ENCODE measurements around the gene MITF.

Gene MITF

GRCh38 chr3:69938061-69938460, 198.8 kb downstream of the MITF start:
- Histone ChIP-seq H3K27ac (no peak overlapping the region), H2AFZ (no peak overlapping the region), H3K4me1 (no peaks in the 10 kb centered on the region), H3K36me3 (ENCODE audit: control insufficient read depth, insufficient read depth, low read length) (no peaks in the 10 kb centered on the region), H3K79me2 (no peaks in the 10 kb centered on the region), H3K9ac (no peak overlapping the region), H3K4me2 (ENCODE audit: low read length) (no peak overlapping the region), H3K4me3 (ENCODE audit: low read depth, low read length) (no peak overlapping the region), H3K27me3 (ENCODE audit: control insufficient read depth, insufficient read depth, low read length) (no peaks in the 10 kb centered on the region), H3K9me3 (ENCODE audit: control insufficient read depth, low read length) (no peaks in the 10 kb centered on the region)
- no peak for TF ChIP-seq CTCF (IDR thresholded peaks at IDR 0.05)

- Histone ChIP-seq H3K9me3 (ENCODE audit: control insufficient read depth, low read length) (no peaks in the 10 kb centered on the region), H3K79me2 (no peaks in the 10 kb centered on the region), H3K9ac (no peak overlapping the region), H3K27me3 (ENCODE audit: control insufficient read depth, insufficient read depth, low read length) (no peaks in the 10 kb centered on the region), H2AFZ (no peak overlapping the region), H3K27ac (no peak overlapping the region), H3K4me1 (no peaks in the 10 kb centered on the region), H3K4me2 (ENCODE audit: low read length) (no peak overlapping the region), H3K4me3 (ENCODE audit: low read depth, low read length) (no peak overlapping the region), H3K36me3 (ENCODE audit: control insufficient read depth, insufficient read depth, low read length) (no peaks in the 10 kb centered on the region)
- no peak for TF ChIP-seq CTCF (IDR thresholded peaks at IDR 0.05)
Measured at GRCh38 chr3:69938931-69939330, 199.7 kb downstream of the MITF start.

- H3K4me2 ChIP-seq (ENCODE audit: low read length): no peak overlapping the region
- no peak overlapping the region for H3K9ac ChIP-seq
- no peak overlapping the region for H2AFZ ChIP-seq
- no peaks in the 10 kb centered on the region for H3K9me3 ChIP-seq (ENCODE audit: control insufficient read depth, low read length)
- H3K36me3 ChIP-seq (ENCODE audit: control insufficient read depth, insufficient read depth, low read length): no peaks in the 10 kb centered on the region
- H3K27me3 ChIP-seq (ENCODE audit: control insufficient read depth, insufficient read depth, low read length): no peaks in the 10 kb centered on the region
- H3K4me3 ChIP-seq (ENCODE audit: low read depth, low read length): no peak overlapping the region
- no peak overlapping the region for H3K27ac ChIP-seq
- no peaks in the 10 kb centered on the region for H3K79me2 ChIP-seq
- no peak for TF ChIP-seq CTCF (IDR thresholded peaks at IDR 0.05)
- H3K4me1 ChIP-seq: no peaks in the 10 kb centered on the region
Measured at GRCh38 chr3:69941037-69941436, 201.8 kb downstream of the MITF start.

- Histone ChIP-seq H3K4me1 (no peaks in the 10 kb centered on the region), H3K27me3 (ENCODE audit: control insufficient read depth, insufficient read depth, low read length) (no peaks in the 10 kb centered on the region), H3K4me2 (ENCODE audit: low read length) (no peak overlapping the region), H3K27ac (no peak overlapping the region), H3K36me3 (ENCODE audit: control insufficient read depth, insufficient read depth, low read length) (no peaks in the 10 kb centered on the region), H3K9me3 (ENCODE audit: control insufficient read depth, low read length) (no peaks in the 10 kb centered on the region), H3K79me2 (no peaks in the 10 kb centered on the region), H3K9ac (no peak overlapping the region), H3K4me3 (ENCODE audit: low read depth, low read length) (no peak overlapping the region), H2AFZ (no peak overlapping the region)
- TF ChIP-seq CTCF (IDR thresholded peaks at IDR 0.05): no peak
Measured at GRCh38 chr3:69941439-69942176, 202.3 kb downstream of the MITF start.

GRCh38 chr3:69944931-69945493, 205.7 kb downstream of the MITF start:
- Histone ChIP-seq H2AFZ (no peak overlapping the region), H3K9me3 (ENCODE audit: control insufficient read depth, low read length) (no peaks in the 10 kb centered on the region), H3K27me3 (ENCODE audit: control insufficient read depth, insufficient read depth, low read length) (no peaks in the 10 kb centered on the region), H3K27ac (no peak overlapping the region), H3K36me3 (ENCODE audit: control insufficient read depth, insufficient read depth, low read length) (no peaks in the 10 kb centered on the region), H3K4me1 (no peaks in the 10 kb centered on the region), H3K4me3 (ENCODE audit: low read depth, low read length) (no peak overlapping the region), H3K4me2 (ENCODE audit: low read length) (no peak overlapping the region), H3K9ac (no peak overlapping the region), H3K79me2 (no peaks in the 10 kb centered on the region)
- no peak for TF ChIP-seq CTCF (IDR thresholded peaks at IDR 0.05)

Data from parathyroid adenoma (tissue), 2 donors.